Loucy (cell line): ENCODE results near the gene PAFAH1B2.

Source experiments
- CTCF ChIP-seq: fragments of 200-600 bp; sonication (generic); conservative IDR thresholded peaks from 2 replicates; pipeline ENCODE4 v1.5.1; 2014; ENCODE audit warnings: mild to moderate bottlenecking, antibody characterized with exemption, low read length
- EZH2phosphoT487 ChIP-seq: fragments of 200-600 bp; IDR thresholded peaks from 2 replicates; pipeline ENCODE4 v1.6.1; 2018; ENCODE audit warnings: antibody characterized with exemption, mild to moderate bottlenecking, moderate library complexity, borderline replicate concordance

GRCh38 chr11:117210620-117211019, 66.5 kb downstream of the PAFAH1B2 start:
- TF ChIP-seq CTCF (no peak), EZH2phosphoT487 (no peak)
